Suppressor macrophage treated with lipopolysaccharide for 4 hours (primary cell): ENCODE results near the gene LARGE1.

Experiments used
- DNase-seq: peaks from one replicate; pipeline ENCODE4 v3.0.0-alpha.2; 2020

LARGE1 gene

GRCh38 chr22:33920197-33920540 is at the start of gene LARGE1:
Gene LARGE1 (minus strand): TSS chr22:33920476.
- peak; percentile 20 for DNase-seq

- DNase-seq, result no peak
These were observed 48.8 kb upstream of the LARGE1 start for GRCh38 chr22:33969045-33969444.

GRCh38 chr22:33964121-33964520 is 43.8 kb upstream of the LARGE1 start:
- DNase-seq, result no peak

- no peak for DNase-seq
These were observed 42.1 kb upstream of the LARGE1 start for GRCh38 chr22:33962409-33962808.

GRCh38 chr22:33958741-33959140 is 38.5 kb upstream of the LARGE1 start:
- no peak for DNase-seq

GRCh38 chr22:33957086-33957485 is 36.8 kb upstream of the LARGE1 start:
- no peak for DNase-seq

GRCh38 chr22:33952776-33953175 is 32.5 kb upstream of the LARGE1 start:
- no peak for DNase-seq

GRCh38 chr22:33940741-33941140 is 20.5 kb upstream of the LARGE1 start:
- DNase-seq, result no peak

- no peak for DNase-seq
These were observed 12.7 kb upstream of the LARGE1 start for GRCh38 chr22:33932997-33933396.

- DNase-seq, result no peak
These were observed 11.1 kb upstream of the LARGE1 start for GRCh38 chr22:33931406-33931805.

- DNase-seq, result no peak
These were observed 7.5 kb upstream of the LARGE1 start for GRCh38 chr22:33927752-33928151.

GRCh38 chr22:33925194-33925593 is 4.9 kb upstream of the LARGE1 start:
- no peak for DNase-seq

GRCh38 chr22:33923660-33924246 is 3.5 kb upstream of the LARGE1 start:
- peak; percentile 69 for DNase-seq

GRCh38 chr22:33923033-33923432 is 2.8 kb upstream of the LARGE1 start:
- no peak for DNase-seq

GRCh38 chr22:33922349-33922681 is 2.0 kb upstream of the LARGE1 start:
- peak; percentile 6 for DNase-seq

GRCh38 chr22:33921525-33922348 is 1.5 kb upstream of the LARGE1 start:
- peak; percentile 11 for DNase-seq

GRCh38 chr22:33920927-33921524 is 750 bp upstream of the LARGE1 start:
- peak; percentile 96 for DNase-seq

GRCh38 chr22:33919391-33920196 is 682 bp downstream of the LARGE1 start:
- DNase-seq, result no peak

- no peak for DNase-seq
These were observed 1.5 kb downstream of the LARGE1 start for GRCh38 chr22:33918676-33919365.

GRCh38 chr22:33917744-33918406 is 2.4 kb downstream of the LARGE1 start:
- no peak for DNase-seq

GRCh38 chr22:33914699-33915098 is 5.6 kb downstream of the LARGE1 start:
- DNase-seq, result no peak

GRCh38 chr22:33914131-33914530 is 6.1 kb downstream of the LARGE1 start:
- DNase-seq, result no peak
